ENCODE data around the gene CHAMP1.

Gene CHAMP1

GRCh38 chr13:114320065-114320464, 5.8 kb downstream of the CHAMP1 start:
- Histone ChIP-seq H4K8ac (ENCODE audit: low read depth, low read length) (no peak overlapping the region), H3K4me2 (ENCODE audit: insufficient read depth, low read length, poor library complexity, severe bottlenecking) (no peak overlapping the region), H3K23ac (ENCODE audit: low read depth, low read length, poor library complexity) (no peak overlapping the region), H3K4me3 (ENCODE audit: low read length in 2 of 2) (no peak overlapping the region), H2BK5ac (ENCODE audit: low read length) (no peak overlapping the region), H2BK12ac (ENCODE audit: low read length) (no peak overlapping the region), H3K36me3 (replicated peaks in 1 of 2; ENCODE audit: control insufficient read depth in 2 of 2, insufficient read depth in 2 of 2, low read length in 2 of 2) (peaks cover 26 to 97% of the 10 kb centered on the region in 2 donors), H3K14ac (ENCODE audit: low read length) (no peak overlapping the region), H4K91ac (ENCODE audit: low read depth, low read length, poor library complexity) (no peak overlapping the region), H2AFZ (ENCODE audit: low read length) (no peak overlapping the region), H3K4me1 (ENCODE audit: control insufficient read depth in 2 of 2, insufficient read depth in 1 of 2, low read depth in 1 of 2, low read length in 2 of 2) (peaks cover 0 to 10% of the 10 kb centered on the region in 2 donors), H3K18ac (ENCODE audit: low read length) (no peak overlapping the region), H2AK5ac (ENCODE audit: low read depth, low read length) (no peak overlapping the region), H2BK120ac (ENCODE audit: low read depth, low read length) (no peak overlapping the region), H3K79me1 (ENCODE audit: low read depth, low read length) (peaks cover 8% of the 10 kb centered on the region), H2BK15ac (ENCODE audit: low read length) (no peak overlapping the region), H3K9ac (ENCODE audit: low read depth, low read length, poor library complexity) (no peak overlapping the region), H3K4ac (ENCODE audit: low read length) (no peak overlapping the region), H3K9me3 (replicated peaks in 1 of 2; ENCODE audit: control insufficient read depth in 2 of 2, insufficient read depth in 1 of 2, low read depth in 1 of 2, low read length in 2 of 2) (peaks cover 0 to 46% of the 10 kb centered on the region in 2 donors), H3K27me3 (ENCODE audit: control insufficient read depth in 3 of 3, insufficient read depth in 3 of 3, low read depth in 1 of 3, low read length in 3 of 3) (no peaks in the 10 kb centered on the region), H3K27ac (replicated peaks; ENCODE audit: low read length) (no peak overlapping the region)
- DNase-seq (ENCODE audit: low spot score): no peak

GRCh38 chr13:114321256-114321655, 7.0 kb downstream of the CHAMP1 start:
- Histone ChIP-seq H4K91ac (ENCODE audit: low read depth, low read length, poor library complexity) (no peak overlapping the region), H3K4me2 (ENCODE audit: insufficient read depth, low read length, poor library complexity, severe bottlenecking) (no peak overlapping the region), H3K4ac (ENCODE audit: low read length) (no peak overlapping the region), H4K8ac (ENCODE audit: low read depth, low read length) (no peak overlapping the region), H3K9me3 (replicated peaks in 1 of 2; ENCODE audit: control insufficient read depth in 2 of 2, insufficient read depth in 1 of 2, low read depth in 1 of 2, low read length in 2 of 2) (peaks cover 0 to 46% of the 10 kb centered on the region in 2 donors), H2BK5ac (ENCODE audit: low read length) (no peak overlapping the region), H3K36me3 (replicated peaks in 1 of 2; ENCODE audit: control insufficient read depth in 2 of 2, insufficient read depth in 2 of 2, low read length in 2 of 2) (peaks cover 34 to 98% of the 10 kb centered on the region in 2 donors), H2BK120ac (ENCODE audit: low read depth, low read length) (no peak overlapping the region), H2AK5ac (ENCODE audit: low read depth, low read length) (no peak overlapping the region), H3K9ac (ENCODE audit: low read depth, low read length, poor library complexity) (no peak overlapping the region), H3K27me3 (ENCODE audit: control insufficient read depth in 3 of 3, insufficient read depth in 3 of 3, low read depth in 1 of 3, low read length in 3 of 3) (no peaks in the 10 kb centered on the region), H2BK12ac (ENCODE audit: low read length) (no peak overlapping the region), H3K4me3 (ENCODE audit: low read length in 2 of 2) (no peak overlapping the region), H3K79me1 (ENCODE audit: low read depth, low read length) (peaks cover 6% of the 10 kb centered on the region), H3K27ac (replicated peaks; ENCODE audit: low read length) (no peak overlapping the region), H2BK15ac (ENCODE audit: low read length) (no peak overlapping the region), H3K23ac (ENCODE audit: low read depth, low read length, poor library complexity) (no peak overlapping the region), H2AFZ (ENCODE audit: low read length) (no peak overlapping the region), H3K4me1 (ENCODE audit: control insufficient read depth in 2 of 2, insufficient read depth in 1 of 2, low read depth in 1 of 2, low read length in 2 of 2) (peaks cover 0 to 6% of the 10 kb centered on the region in 2 donors), H3K14ac (ENCODE audit: low read length) (no peak overlapping the region), H3K18ac (ENCODE audit: low read length) (no peak overlapping the region)
- DNase-seq (ENCODE audit: low spot score): no peak
- WGBS, 2 donors (ENCODE audit: extremely low coverage in 2 of 2, insufficient read length in 2 of 2, insufficient replicate concordance in 1 of 2): no CpG with 5 or more reads among the region's 3 CpGs

- no CpG with 5 or more reads among the region's 2 CpGs for WGBS, 2 donors (ENCODE audit: extremely low coverage in 2 of 2, insufficient read length in 2 of 2, insufficient replicate concordance in 1 of 2)
- Histone ChIP-seq H3K18ac (ENCODE audit: low read length) (no peak overlapping the region), H2AFZ (ENCODE audit: low read length) (no peak overlapping the region), H3K27ac (replicated peaks; ENCODE audit: low read length) (no peak overlapping the region), H2BK120ac (ENCODE audit: low read depth, low read length) (no peak overlapping the region), H4K8ac (ENCODE audit: low read depth, low read length) (no peak overlapping the region), H2AK5ac (ENCODE audit: low read depth, low read length) (no peak overlapping the region), H3K23ac (ENCODE audit: low read depth, low read length, poor library complexity) (no peak overlapping the region), H3K4me1 (ENCODE audit: control insufficient read depth in 2 of 2, insufficient read depth in 1 of 2, low read depth in 1 of 2, low read length in 2 of 2) (no peaks in the 10 kb centered on the region), H4K91ac (ENCODE audit: low read depth, low read length, poor library complexity) (no peak overlapping the region), H3K4ac (ENCODE audit: low read length) (no peak overlapping the region), H2BK15ac (ENCODE audit: low read length) (no peak overlapping the region), H2BK12ac (ENCODE audit: low read length) (no peak overlapping the region), H3K14ac (ENCODE audit: low read length) (no peak overlapping the region), H3K36me3 (replicated peaks in 1 of 2; ENCODE audit: control insufficient read depth in 2 of 2, insufficient read depth in 2 of 2, low read length in 2 of 2) (peaks cover 34 to 98% of the 10 kb centered on the region in 2 donors), H3K79me1 (ENCODE audit: low read depth, low read length) (peaks cover 5% of the 10 kb centered on the region), H3K9me3 (replicated peaks in 1 of 2; ENCODE audit: control insufficient read depth in 2 of 2, insufficient read depth in 1 of 2, low read depth in 1 of 2, low read length in 2 of 2) (peaks cover 0 to 46% of the 10 kb centered on the region in 2 donors), H3K27me3 (ENCODE audit: control insufficient read depth in 3 of 3, insufficient read depth in 3 of 3, low read depth in 1 of 3, low read length in 3 of 3) (no peaks in the 10 kb centered on the region), H3K4me3 (ENCODE audit: low read length in 2 of 2) (no peak overlapping the region), H3K9ac (ENCODE audit: low read depth, low read length, poor library complexity) (no peak overlapping the region), H3K4me2 (ENCODE audit: insufficient read depth, low read length, poor library complexity, severe bottlenecking) (no peak overlapping the region), H2BK5ac (ENCODE audit: low read length) (no peak overlapping the region)
- no peak for DNase-seq (ENCODE audit: low spot score)
These were observed 9.0 kb downstream of the CHAMP1 start for GRCh38 chr13:114323349-114323748.

- Histone ChIP-seq H3K9me3 (replicated peaks in 1 of 2; ENCODE audit: control insufficient read depth in 2 of 2, insufficient read depth in 1 of 2, low read depth in 1 of 2, low read length in 2 of 2) (peaks cover 0 to 41% of the 10 kb centered on the region in 2 donors), H2AFZ (ENCODE audit: low read length) (no peak overlapping the region), H2BK15ac (ENCODE audit: low read length) (no peak overlapping the region), H2BK120ac (ENCODE audit: low read depth, low read length) (no peak overlapping the region), H3K23ac (ENCODE audit: low read depth, low read length, poor library complexity) (no peak overlapping the region), H4K8ac (ENCODE audit: low read depth, low read length) (no peak overlapping the region), H3K4me1 (ENCODE audit: control insufficient read depth in 2 of 2, insufficient read depth in 1 of 2, low read depth in 1 of 2, low read length in 2 of 2) (no peaks in the 10 kb centered on the region), H2BK5ac (ENCODE audit: low read length) (no peak overlapping the region), H3K79me1 (ENCODE audit: low read depth, low read length) (peaks cover 5% of the 10 kb centered on the region), H4K91ac (ENCODE audit: low read depth, low read length, poor library complexity) (no peak overlapping the region), H3K4me2 (ENCODE audit: insufficient read depth, low read length, poor library complexity, severe bottlenecking) (no peak overlapping the region), H2BK12ac (ENCODE audit: low read length) (no peak overlapping the region), H3K4ac (ENCODE audit: low read length) (no peak overlapping the region), H3K9ac (ENCODE audit: low read depth, low read length, poor library complexity) (no peak overlapping the region), H2AK5ac (ENCODE audit: low read depth, low read length) (no peak overlapping the region), H3K27me3 (ENCODE audit: control insufficient read depth in 3 of 3, insufficient read depth in 3 of 3, low read depth in 1 of 3, low read length in 3 of 3) (no peaks in the 10 kb centered on the region), H3K18ac (ENCODE audit: low read length) (no peak overlapping the region), H3K4me3 (ENCODE audit: low read length in 2 of 2) (no peak overlapping the region), H3K27ac (replicated peaks; ENCODE audit: low read length) (no peak overlapping the region), H3K36me3 (replicated peaks in 1 of 2; ENCODE audit: control insufficient read depth in 2 of 2, insufficient read depth in 2 of 2, low read length in 2 of 2) (peaks cover 33 to 94% of the 10 kb centered on the region in 2 donors), H3K14ac (ENCODE audit: low read length) (no peak overlapping the region)
- no peak for DNase-seq (ENCODE audit: low spot score)
- no CpG with 5 or more reads among the region's 4 CpGs for WGBS, 2 donors (ENCODE audit: extremely low coverage in 2 of 2, insufficient read length in 2 of 2, insufficient replicate concordance in 1 of 2)
These were observed 10.0 kb downstream of the CHAMP1 start for GRCh38 chr13:114324334-114324733.

Data from neuronal stem cell (in vitro differentiated cells).